A549 (cell line): Measurements from ENCODE around the gene TBC1D16.

Experiments used
- CHD4 ChIP-seq: fragments of 200-600 bp; sonication (generic); IDR thresholded peaks from 2 replicates; pipeline ENCODE4 v1.6.1; 2016; ENCODE audit warnings: antibody characterized with exemption, mild to moderate bottlenecking, borderline replicate concordance
- CTCF ChIP-seq: fragments of >200 bp; sonication (Bioruptor Twin); formaldehyde crosslinking; IDR thresholded peaks from 3 replicates; pipeline ENCODE4 v1.5.1; 2016
- EP300 ChIP-seq, 2 experiments: fragments of >200 bp; sonication (Bioruptor Twin); formaldehyde crosslinking; IDR thresholded peaks; 2 replicates in 1 of 2; 3 replicates in 1 of 2; pipeline ENCODE4 v1.6.1; 2016 to 2017
- HDAC2 ChIP-seq: fragments of 200-600 bp; sonication (generic); IDR thresholded peaks from 2 replicates; pipeline ENCODE4 v1.6.1; 2016
- JUNB ChIP-seq: fragments of >200 bp; sonication (Bioruptor Twin); formaldehyde crosslinking; IDR thresholded peaks from 2 replicates; pipeline ENCODE4 v1.6.1; 2016
- MAX ChIP-seq: IDR thresholded peaks from 2 replicates; pipeline ENCODE4 v1.6.1; 2012
- MYC ChIP-seq: IDR thresholded peaks from 2 replicates; pipeline ENCODE4 v1.6.1; 2012; ENCODE audit warnings: mild to moderate bottlenecking, inconsistent platforms, low read length, improper control_type of control experiment, borderline replicate concordance
- POLR2A ChIP-seq: IDR thresholded peaks from 2 replicates; pipeline ENCODE4 v1.6.1; 2012; ENCODE audit warnings: mild to moderate bottlenecking, low read length
- RCOR1 ChIP-seq: fragments of 150-350 bp; IDR thresholded peaks from 2 replicates; pipeline ENCODE4 v1.6.1; 2014; ENCODE audit warnings: antibody characterized with exemption, low read length, low read depth

GRCh38 chr17:79923974-79924638 lies 111.6 kb downstream of the TBC1D16 start:
- TF ChIP-seq MYC (no peak), MAX (no peak), CTCF (peak; percentile 46; the same call in 2 of the 3 replicates), POLR2A (no peak), RCOR1 (no peak), JUNB (no peak), CHD4 (no peak), HDAC2 (no peak), EP300 (IDR thresholded peaks at IDR 0.05) (no peak)
